Hepatocyte (in vitro differentiated cells): Measurements from ENCODE around the gene CPEB4. TPM values are rescaled to one million over a fixed set of nuclear protein-coding genes. Genes with fewer than 3 reads are reported as not detected.

Experiments used
- DNase-seq: peaks from one replicate; pipeline ENCODE4 v3.0.0-alpha.2; 2016; ENCODE audit warnings: low spot score
- H2AFZ ChIP-seq: fragments of 200-600 bp; sonication (generic); 2 replicates; pipeline ENCODE4 v1.6.0; 2016; ENCODE audit warnings: antibody characterized with exemption, mild to moderate bottlenecking
- H3K27ac ChIP-seq: fragments of 200-600 bp; sonication (generic); 2 replicates; pipeline ENCODE4 v1.5.1; 2016; ENCODE audit warnings: mild to moderate bottlenecking
- H3K27me3 ChIP-seq: fragments of 200-600 bp; sonication (generic); 2 replicates; pipeline ENCODE4 v1.6.1; 2016
- H3K36me3 ChIP-seq: fragments of 200-600 bp; sonication (generic); replicated peaks from 2 replicates; pipeline ENCODE4 v1.5.1; 2016; ENCODE audit warnings: low read depth; ENCODE audit not compliant: insufficient read depth
- H3K4me1 ChIP-seq: fragments of 200-600 bp; sonication (generic); 2 replicates; pipeline ENCODE4 v1.5.1; 2016; ENCODE audit warnings: mild to moderate bottlenecking, moderate library complexity; ENCODE audit not compliant: insufficient read depth
- H3K4me2 ChIP-seq: fragments of 200-600 bp; sonication (generic); 2 replicates; pipeline ENCODE4 v1.6.0; 2016
- H3K4me3 ChIP-seq: fragments of 200-600 bp; sonication (generic); 2 replicates; pipeline ENCODE4 v1.5.1; 2016; ENCODE audit warnings: mild to moderate bottlenecking
- H3K79me2 ChIP-seq: fragments of 200-600 bp; sonication (generic); 2 replicates; pipeline ENCODE4 v1.6.0; 2017; ENCODE audit warnings: mild to moderate bottlenecking
- H3K9me2 ChIP-seq: fragments of 200-600 bp; sonication (generic); replicated peaks from 2 replicates; pipeline ENCODE4 v1.6.0; 2017; ENCODE audit warnings: mild to moderate bottlenecking; ENCODE audit not compliant: insufficient read depth
- H3K9me3 ChIP-seq: fragments of 200-600 bp; sonication (generic); 2 replicates; pipeline ENCODE4 v1.5.1; 2016; ENCODE audit warnings: low read depth, mild to moderate bottlenecking
- H4K20me1 ChIP-seq: fragments of 200-600 bp; sonication (generic); 2 replicates; pipeline ENCODE4 v1.6.0; 2016; ENCODE audit warnings: mild to moderate bottlenecking; ENCODE audit not compliant: insufficient read depth, poor library complexity, severe bottlenecking
- CTCF ChIP-seq: fragments of 200-600 bp; sonication (generic); IDR thresholded peaks from 2 replicates; pipeline ENCODE4 v1.5.1; 2016; ENCODE audit warnings: antibody characterized with exemption, mild to moderate bottlenecking; ENCODE audit not compliant: poor library complexity
- EZH2 ChIP-seq: fragments of 200-600 bp; sonication (generic); IDR thresholded peaks from 2 replicates; pipeline ENCODE4 v1.6.1; 2016; ENCODE audit warnings: antibody characterized with exemption, mild to moderate bottlenecking, borderline replicate concordance
- EZH2phosphoT487 ChIP-seq: fragments of 200-600 bp; sonication (generic); IDR thresholded peaks from one replicate; pipeline ENCODE4 v1.6.1; 2018; ENCODE audit warnings: antibody characterized with exemption, mild to moderate bottlenecking, low read depth, moderate library complexity; ENCODE audit not compliant: unreplicated experiment, severe bottlenecking
- whole genome bisulfite sequencing: methylation state at CpG from one replicate; pipeline ENCODE4 v1.1.6; 2016; ENCODE audit warnings: low lambda C conversion rate; ENCODE audit errors: missing lambda C conversion rate; 5-methylcytosine and 5-hydroxymethylcytosine counted together
- polyA plus RNA-seq: library from polyadenylated mRNA; unstranded; fragments of >200 nt; fragmentation: Nextera tagmentation; extraction: Ambion mirVana; gene quantifications from 2 replicates; pipeline ENCODE4 v1.2.1, GENCODE V29; 2016
- total RNA-seq: library from RNA; depleted of rRNA; stranded (reverse); fragments of >200 nt; gene quantifications from 2 replicates; pipeline ENCODE4 v1.2.3, GENCODE V29; 2014

Gene CPEB4
- total and polyA plus RNA-seq, 2 experiments from 2014 or later = 13.3 to 49.2 TPM

GRCh38 chr5:173911623-173912022 is 23.5 kb downstream of the CPEB4 start:
- Histone ChIP-seq H2AFZ (no peak overlapping the region), H3K36me3 (no peaks in the 10 kb centered on the region), H3K9me2 (no peaks in the 10 kb centered on the region), H3K79me2 (peaks cover 40% of the 10 kb centered on the region), H3K4me2 (no peak overlapping the region), H3K4me3 (no peak overlapping the region), H3K9me3 (no peaks in the 10 kb centered on the region), H3K4me1 (no peaks in the 10 kb centered on the region), H3K27me3 (no peaks in the 10 kb centered on the region), H3K27ac (no peak overlapping the region), H4K20me1 (peaks cover 34% of the 10 kb centered on the region)
- no peak for DNase-seq
- no peak for TF ChIP-seq EZH2phosphoT487

GRCh38 chr5:173913686-173914321 is 25.7 kb downstream of the CPEB4 start:
- Histone ChIP-seq H3K79me2 (peaks cover 24% of the 10 kb centered on the region), H4K20me1 (peaks cover 13% of the 10 kb centered on the region), H3K27ac (no peak overlapping the region), H3K9me2 (no peaks in the 10 kb centered on the region), H2AFZ (no peak overlapping the region), H3K9me3 (no peaks in the 10 kb centered on the region), H3K4me2 (no peak overlapping the region), H3K36me3 (no peaks in the 10 kb centered on the region), H3K4me3 (no peak overlapping the region), H3K27me3 (no peaks in the 10 kb centered on the region), H3K4me1 (peaks cover 3% of the 10 kb centered on the region)
- WGBS = 83% methylated on average over 4 of the region's 4 CpGs
- no peak for TF ChIP-seq EZH2phosphoT487
- no peak for TF ChIP-seq CTCF
- no peak for TF ChIP-seq EZH2
- no peak for DNase-seq

- no peak overlapping the region for H2AFZ ChIP-seq
- H4K20me1 ChIP-seq = no peaks in the 10 kb centered on the region
- H3K4me3 ChIP-seq = no peak overlapping the region
- H3K27me3 ChIP-seq = no peaks in the 10 kb centered on the region
- 79% methylated on average over 7 of the region's 7 CpGs for WGBS
- no peak for DNase-seq
- H3K27ac ChIP-seq = no peak overlapping the region
- peaks cover 16% of the 10 kb centered on the region for H3K4me1 ChIP-seq
- peaks cover 27% of the 10 kb centered on the region for H3K79me2 ChIP-seq
- H3K36me3 ChIP-seq = no peaks in the 10 kb centered on the region
- H3K9me3 ChIP-seq = no peaks in the 10 kb centered on the region
- no peaks in the 10 kb centered on the region for H3K9me2 ChIP-seq
- no peak for TF ChIP-seq CTCF
- TF ChIP-seq EZH2 = no peak
- TF ChIP-seq EZH2phosphoT487 = no peak
- no peak overlapping the region for H3K4me2 ChIP-seq
These were observed 27.3 kb downstream of the CPEB4 start for GRCh38 chr5:173915310-173916014.

DNA sequence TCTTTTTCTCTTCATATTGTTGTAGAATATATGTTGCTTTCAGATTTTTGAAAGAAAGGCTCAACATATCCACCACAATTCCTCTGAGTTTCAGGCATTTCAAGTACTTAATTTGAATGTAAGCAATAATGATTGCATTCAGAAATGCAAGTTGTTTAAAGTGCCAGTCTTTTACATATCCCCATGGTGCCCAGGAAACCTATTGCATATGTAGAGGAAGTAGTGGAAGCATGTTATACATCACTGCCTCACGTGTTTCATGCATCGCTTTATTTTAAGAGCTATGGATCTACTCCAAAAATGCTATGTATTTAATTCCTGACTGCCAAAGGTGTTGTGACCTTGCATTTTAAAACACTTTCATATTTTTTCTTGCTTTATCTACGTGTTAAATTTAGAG is 28.1 kb downstream of the CPEB4 start:
- no peaks in the 10 kb centered on the region for H3K9me3 ChIP-seq
- no peaks in the 10 kb centered on the region for H4K20me1 ChIP-seq
- no peak overlapping the region for H3K4me3 ChIP-seq
- no peak for DNase-seq
- H3K27me3 ChIP-seq = no peaks in the 10 kb centered on the region
- H3K27ac ChIP-seq = no peak overlapping the region
- H3K79me2 ChIP-seq = peaks cover 31% of the 10 kb centered on the region
- peaks cover 16% of the 10 kb centered on the region for H3K4me1 ChIP-seq
- TF ChIP-seq EZH2phosphoT487 (no peak), CTCF (no peak), EZH2 (no peak)
- no peaks in the 10 kb centered on the region for H3K9me2 ChIP-seq
- 80% methylated on average over 3 of the region's 3 CpGs for WGBS
- no peak overlapping the region for H2AFZ ChIP-seq
- no peak overlapping the region for H3K4me2 ChIP-seq
- H3K36me3 ChIP-seq = no peaks in the 10 kb centered on the region
